Calu3 (cell line): Measurements from ENCODE around the gene GFY. TPM values are rescaled to one million over a fixed set of nuclear protein-coding genes. Genes with fewer than 3 reads are reported as not detected.
"Not testable (repeated sequence)": the region's sequence is repeated elsewhere in the genome, so short reads cannot be mapped to it uniquely, and the experiment has no call there.

ENCODE experiments used
- BruUV-seq: library from RNA; stranded (reverse); fragments of 400-500 nt; replicated peaks from 2 replicates; lab custom pipeline; 2021; lab: Mats Ljungman, UMichigan
- CTCF ChIA-PET: fragments of 300-600 bp; sonication (Branson Sonifier 250); formaldehyde crosslinking; loops from one replicate; lab custom pipeline; 2022; ENCODE audit warnings: antibody characterized with exemption; lab: Charles Lee
- DNase-seq: peaks from one replicate; pipeline ENCODE4 v3.0.0; 2022
- H3K27ac Mint-ChIP-seq: one replicate; pipeline ENCODE4 v1.8.0; 2022; ENCODE audit warnings: mixed read lengths; ENCODE audit not compliant: unreplicated experiment
- H3K27me3 Mint-ChIP-seq: one replicate; pipeline ENCODE4 v1.8.0; 2022; ENCODE audit warnings: mixed read lengths; ENCODE audit not compliant: unreplicated experiment
- H3K36me3 Mint-ChIP-seq: one replicate; pipeline ENCODE4 v1.8.0; 2022; ENCODE audit warnings: mild to moderate bottlenecking, moderate library complexity, mixed read lengths; ENCODE audit not compliant: insufficient read depth, unreplicated experiment
- H3K4me1 Mint-ChIP-seq: one replicate; pipeline ENCODE4 v1.8.0; 2022; ENCODE audit warnings: mild to moderate bottlenecking, low read depth, mixed read lengths; ENCODE audit not compliant: unreplicated experiment
- H3K4me3 Mint-ChIP-seq: one replicate; pipeline ENCODE4 v1.8.0; 2022; ENCODE audit warnings: mild to moderate bottlenecking, low read depth, moderate library complexity, mixed read lengths; ENCODE audit not compliant: unreplicated experiment
- H3K9me3 Mint-ChIP-seq: one replicate; pipeline ENCODE4 v1.8.0; 2022; ENCODE audit warnings: low read depth, mixed read lengths; ENCODE audit not compliant: unreplicated experiment
- intact Hi-C: fragments of 100-400 bp; cut with micrococcal nuclease; formaldehyde crosslinking; loops from one replicate; pipeline ENCODE4 v1.10.0; 2022; ENCODE audit not compliant: unreplicated experiment
- total RNA-seq: library from RNA; stranded (reverse); gene quantifications from 2 replicates; pipeline ENCODE4 v1.2.3, GENCODE V29; 2022
- TF ChIP-seq, protein P1 (sequence below): fragments of 200-600 bp; IDR thresholded peaks from one replicate; pipeline ENCODE4 v1.8.0; 2022; ENCODE audit warnings: antibody characterized with exemption; ENCODE audit not compliant: unreplicated experiment

GFY gene
- total RNA-seq, 1 experiment from 2014 or later: not detected

DNA sequence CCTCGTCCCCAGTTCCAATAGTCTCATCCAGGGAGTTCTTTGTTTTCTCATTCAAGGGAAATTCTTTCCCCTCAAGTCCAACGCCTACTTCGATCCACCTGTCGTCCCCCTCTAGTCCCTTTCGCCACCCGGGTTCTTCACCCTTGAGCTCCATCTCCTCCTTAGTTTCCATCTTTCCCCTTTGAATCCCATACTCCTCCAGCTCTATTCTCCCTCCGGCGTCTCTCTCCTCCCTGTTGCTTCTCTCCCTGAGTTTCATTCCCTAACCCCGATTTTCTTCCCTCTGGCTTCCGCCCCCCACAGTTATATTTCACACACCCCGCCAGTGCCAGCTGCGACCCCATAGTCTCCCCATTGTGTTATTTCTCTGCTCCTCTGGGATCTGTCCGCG lies 16.8 kb downstream of the GFY start:
- Mint-ChIP-seq H3K4me3 (peak overlapping the region; percentile 73), H3K36me3 (peaks cover 33% of the 10 kb centered on the region), H3K4me1 (peaks cover 27% of the 10 kb centered on the region), H3K27me3 (peaks cover 62% of the 10 kb centered on the region), H3K9me3 (no peaks in the 10 kb centered on the region), H3K27ac (no peak overlapping the region)
- CTCF ChIA-PET: interaction anchor here (0.6 to 1.5 kb wide), 6 partner anchors 11 to 214 kb away, joined by 3 to 6 read pairs (median 4); partner anchors contain the start of gene ALDH16A1
- intact Hi-C loops: no loop called here
- no peak for DNase-seq
- BruUV-seq: no TSS peak
- TF ChIP-seq, protein P1, sequence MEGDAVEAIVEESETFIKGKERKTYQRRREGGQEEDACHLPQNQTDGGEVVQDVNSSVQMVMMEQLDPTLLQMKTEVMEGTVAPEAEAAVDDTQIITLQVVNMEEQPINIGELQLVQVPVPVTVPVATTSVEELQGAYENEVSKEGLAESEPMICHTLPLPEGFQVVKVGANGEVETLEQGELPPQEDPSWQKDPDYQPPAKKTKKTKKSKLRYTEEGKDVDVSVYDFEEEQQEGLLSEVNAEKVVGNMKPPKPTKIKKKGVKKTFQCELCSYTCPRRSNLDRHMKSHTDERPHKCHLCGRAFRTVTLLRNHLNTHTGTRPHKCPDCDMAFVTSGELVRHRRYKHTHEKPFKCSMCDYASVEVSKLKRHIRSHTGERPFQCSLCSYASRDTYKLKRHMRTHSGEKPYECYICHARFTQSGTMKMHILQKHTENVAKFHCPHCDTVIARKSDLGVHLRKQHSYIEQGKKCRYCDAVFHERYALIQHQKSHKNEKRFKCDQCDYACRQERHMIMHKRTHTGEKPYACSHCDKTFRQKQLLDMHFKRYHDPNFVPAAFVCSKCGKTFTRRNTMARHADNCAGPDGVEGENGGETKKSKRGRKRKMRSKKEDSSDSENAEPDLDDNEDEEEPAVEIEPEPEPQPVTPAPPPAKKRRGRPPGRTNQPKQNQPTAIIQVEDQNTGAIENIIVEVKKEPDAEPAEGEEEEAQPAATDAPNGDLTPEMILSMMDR: no peak

DNA sequence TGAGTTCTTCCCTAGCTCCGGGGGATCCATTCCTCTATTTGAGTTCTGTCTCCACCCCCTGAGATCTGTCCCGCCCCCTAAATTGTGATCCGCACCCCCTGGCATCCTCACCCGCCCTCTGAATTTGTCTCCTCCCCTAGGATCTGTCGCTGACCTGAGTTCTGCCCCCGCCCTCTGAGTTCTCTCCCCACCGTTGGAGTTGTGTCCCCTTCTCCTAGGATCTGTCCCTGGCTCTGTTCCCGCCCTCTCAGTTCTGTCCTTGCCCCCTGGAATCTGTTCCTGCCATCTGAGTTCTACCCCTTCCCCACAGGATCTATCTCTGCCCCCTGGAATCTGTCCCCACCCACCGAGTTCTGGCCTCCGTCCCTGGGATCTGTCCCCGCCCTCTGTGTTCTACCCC lies 17.2 kb downstream of the GFY start:
- no peaks in the 10 kb centered on the region for H3K9me3 Mint-ChIP-seq
- H3K27ac Mint-ChIP-seq: no peak overlapping the region
- H3K27me3 Mint-ChIP-seq: peaks cover 58% of the 10 kb centered on the region
- peaks cover 37% of the 10 kb centered on the region for H3K36me3 Mint-ChIP-seq
- DNase-seq: peak; percentile 32
- peaks cover 27% of the 10 kb centered on the region for H3K4me1 Mint-ChIP-seq
- no TSS peak for BruUV-seq
- CTCF ChIA-PET: interaction anchor here (0.5 to 1.5 kb wide), 13 partner anchors 10 to 345 kb away, joined by 3 to 14 read pairs (median 5); partner anchors contain the start of genes ALDH16A1 and PIH1D1
- TF ChIP-seq, protein P1: no peak
- intact Hi-C loops: no loop called here
- peak overlapping the region; percentile 73 for H3K4me3 Mint-ChIP-seq

DNA sequence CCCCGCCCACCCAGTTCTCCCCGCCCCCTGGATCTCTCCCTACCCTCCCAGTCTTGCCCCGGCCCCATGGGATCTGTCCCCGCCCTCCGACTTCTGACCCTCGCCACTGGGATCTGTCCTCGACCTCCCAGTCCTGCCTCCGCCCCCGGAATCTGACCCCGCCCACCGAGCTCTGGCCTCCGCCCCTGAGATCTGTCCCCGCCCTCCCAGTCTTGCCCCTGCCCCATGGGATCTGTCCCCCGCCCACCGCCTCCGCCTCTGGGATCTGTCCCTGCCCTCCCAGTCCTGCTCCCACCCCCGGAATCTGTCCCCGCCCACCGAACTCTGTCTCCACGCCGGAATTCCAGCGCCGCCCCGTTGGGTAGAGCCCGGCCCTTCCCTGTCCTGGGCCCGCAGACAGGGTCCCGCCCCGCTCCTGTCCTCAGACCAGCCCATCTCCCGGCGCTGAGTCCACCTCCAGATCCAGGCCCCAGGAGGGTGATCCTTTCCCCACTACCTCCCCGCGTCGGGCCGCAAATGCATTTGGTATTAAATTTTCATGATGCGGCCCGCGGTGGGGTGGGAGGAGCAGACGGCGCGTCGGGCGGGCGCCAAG lies 17.7 kb downstream of the GFY start:
- no TSS peak for BruUV-seq
- Mint-ChIP-seq H3K9me3 (no peaks in the 10 kb centered on the region), H3K36me3 (peaks cover 39% of the 10 kb centered on the region), H3K4me1 (peaks cover 27% of the 10 kb centered on the region), H3K4me3 (peak overlapping the region; percentile 73), H3K27me3 (peaks cover 53% of the 10 kb centered on the region), H3K27ac (no peak overlapping the region)
- CTCF ChIA-PET: interaction anchor here (0.5 to 1.5 kb wide), 11 partner anchors 9 to 345 kb away, joined by 3 to 14 read pairs (median 5); partner anchors contain the start of genes ALDH16A1 and PIH1D1
- intact Hi-C loops: loop anchor here (1.0 kb wide), 1 partner anchor 51 kb away; no protein-coding TSS in a partner anchor
- TF ChIP-seq, protein P1: no peak
- DNase-seq: peak; percentile 96

DNA sequence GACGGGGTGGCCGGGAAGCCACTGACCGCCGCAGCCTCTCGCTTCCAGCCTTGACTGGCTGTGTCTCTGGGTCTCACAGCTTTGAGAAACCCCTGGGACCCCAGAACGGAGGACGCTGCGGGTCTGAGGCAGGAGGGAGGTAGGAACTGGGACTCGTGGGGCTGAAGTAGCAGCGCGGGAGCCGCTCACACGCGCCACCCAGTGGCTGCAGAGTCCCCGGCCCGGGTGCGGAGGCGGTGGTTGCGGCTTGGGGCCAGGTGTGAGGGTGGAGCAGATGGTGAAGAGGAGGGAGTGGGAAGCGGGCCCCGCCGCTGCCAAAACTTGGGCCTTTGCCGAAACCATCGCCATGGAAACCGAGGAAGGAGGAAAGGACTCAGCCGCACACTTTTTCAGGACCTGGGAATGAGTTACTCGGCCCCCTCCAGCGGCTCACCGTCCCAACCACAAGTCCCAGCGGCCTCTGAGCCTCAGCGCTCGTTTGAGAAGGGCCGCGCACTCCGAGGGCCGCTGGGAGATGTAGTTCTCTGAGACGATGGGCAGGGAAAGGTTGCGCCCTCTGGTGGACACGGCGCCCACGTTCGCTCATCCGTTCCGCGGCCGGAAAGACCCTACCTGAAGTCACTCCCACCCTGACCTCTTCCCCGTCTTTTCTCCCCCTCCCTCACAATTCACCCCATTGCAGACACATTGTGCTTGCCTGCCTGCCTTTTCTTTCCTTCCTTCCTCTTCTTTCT lies 18.3 kb downstream of the GFY start:
- TF ChIP-seq, protein P1: peak; percentile 93

DNA sequence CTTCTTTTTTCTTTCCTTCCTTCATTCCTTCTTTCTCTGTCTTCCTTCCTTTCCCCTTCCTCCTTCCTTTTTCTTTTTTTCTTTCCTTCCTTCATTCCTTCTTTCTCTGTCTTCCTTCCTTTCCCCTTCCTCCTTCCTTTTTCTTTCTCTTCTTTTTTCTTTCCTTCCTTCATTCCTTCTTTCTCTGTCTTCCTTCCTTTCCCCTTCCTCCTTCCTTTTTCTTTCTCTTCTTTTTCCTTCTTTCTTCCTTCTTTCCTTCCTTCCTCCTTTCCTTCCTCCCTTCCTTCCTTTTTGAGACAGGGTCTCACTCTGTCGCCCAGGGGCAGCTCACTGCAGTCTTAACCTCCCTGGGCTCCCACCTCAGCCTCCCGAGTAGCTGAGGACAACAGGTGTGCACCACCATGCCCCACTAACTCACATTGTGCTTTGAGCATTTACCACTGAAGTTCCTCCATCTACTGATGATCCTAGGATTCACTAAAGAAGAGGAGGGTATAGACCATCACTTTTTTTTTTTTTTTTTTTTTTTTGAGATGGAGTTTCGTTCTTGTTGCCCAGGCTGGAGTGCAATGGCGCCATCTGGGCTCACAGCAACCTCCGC lies 19.0 kb downstream of the GFY start:
- DNase-seq, BruUV-seq, H3K9me3 Mint-ChIP-seq, intact Hi-C loops: not testable (repeated sequence)
- peak overlapping the region; percentile 73 for H3K4me3 Mint-ChIP-seq
- peaks cover 40% of the 10 kb centered on the region for H3K27me3 Mint-ChIP-seq
- H3K4me1 Mint-ChIP-seq: peaks cover 39% of the 10 kb centered on the region
- CTCF ChIA-PET: interaction anchor here (1.2 kb wide), 1 partner anchor 53 kb away, joined by 10 read pairs; no protein-coding TSS in a partner anchor
- H3K27ac Mint-ChIP-seq: peak overlapping the region; percentile 24
- H3K36me3 Mint-ChIP-seq: peaks cover 49% of the 10 kb centered on the region

More for the DNA sequence above, 18.3 kb downstream of the GFY start:
- H3K36me3 Mint-ChIP-seq: peaks cover 43% of the 10 kb centered on the region
- H3K27ac Mint-ChIP-seq: peak overlapping the region; percentile 24
- no peaks in the 10 kb centered on the region for H3K9me3 Mint-ChIP-seq
- H3K4me1 Mint-ChIP-seq: peaks cover 34% of the 10 kb centered on the region
- peak overlapping the region; percentile 73 for H3K4me3 Mint-ChIP-seq
- peaks cover 46% of the 10 kb centered on the region for H3K27me3 Mint-ChIP-seq
- peak; percentile 96 for DNase-seq
- CTCF ChIA-PET: interaction anchor here (0.7 to 1.5 kb wide), 7 partner anchors 8 to 346 kb away, joined by 3 to 14 read pairs (median 6); partner anchors contain the start of gene PIH1D1
- intact Hi-C loops: loop anchor here (1.0 kb wide), 1 partner anchor 51 kb away; no protein-coding TSS in a partner anchor
- no TSS peak for BruUV-seq
